ENCODE results near the gene LRRC36. TPM values are rescaled to one million over a fixed set of nuclear protein-coding genes. Genes with fewer than 3 reads are reported as not detected.

Gene LRRC36
- total RNA-seq, 6 experiments from 2014 or later, result not detected

DNA sequence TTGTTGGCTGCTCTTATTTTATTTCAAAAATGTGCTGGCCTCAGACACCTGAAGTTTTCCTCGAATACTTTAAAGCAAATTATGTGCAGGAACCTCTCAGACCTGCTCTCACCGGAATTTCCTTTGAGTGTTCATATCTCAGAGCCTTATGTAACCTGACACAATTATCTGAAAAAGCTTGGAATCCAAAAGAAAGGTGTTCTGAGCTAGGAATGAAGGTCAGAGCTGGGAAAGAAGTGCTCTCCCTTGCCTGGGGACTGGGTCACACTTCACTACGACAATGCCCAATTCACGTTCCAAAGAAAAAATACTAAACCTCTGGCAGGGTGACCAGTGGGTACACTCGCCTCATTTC lies 97.6 kb downstream of the LRRC36 start:
- H3K4me1 Mint-ChIP-seq (ENCODE audit: low read depth), result peaks cover 7% of the 10 kb centered on the region
- TF ChIP-seq, protein P1, sequence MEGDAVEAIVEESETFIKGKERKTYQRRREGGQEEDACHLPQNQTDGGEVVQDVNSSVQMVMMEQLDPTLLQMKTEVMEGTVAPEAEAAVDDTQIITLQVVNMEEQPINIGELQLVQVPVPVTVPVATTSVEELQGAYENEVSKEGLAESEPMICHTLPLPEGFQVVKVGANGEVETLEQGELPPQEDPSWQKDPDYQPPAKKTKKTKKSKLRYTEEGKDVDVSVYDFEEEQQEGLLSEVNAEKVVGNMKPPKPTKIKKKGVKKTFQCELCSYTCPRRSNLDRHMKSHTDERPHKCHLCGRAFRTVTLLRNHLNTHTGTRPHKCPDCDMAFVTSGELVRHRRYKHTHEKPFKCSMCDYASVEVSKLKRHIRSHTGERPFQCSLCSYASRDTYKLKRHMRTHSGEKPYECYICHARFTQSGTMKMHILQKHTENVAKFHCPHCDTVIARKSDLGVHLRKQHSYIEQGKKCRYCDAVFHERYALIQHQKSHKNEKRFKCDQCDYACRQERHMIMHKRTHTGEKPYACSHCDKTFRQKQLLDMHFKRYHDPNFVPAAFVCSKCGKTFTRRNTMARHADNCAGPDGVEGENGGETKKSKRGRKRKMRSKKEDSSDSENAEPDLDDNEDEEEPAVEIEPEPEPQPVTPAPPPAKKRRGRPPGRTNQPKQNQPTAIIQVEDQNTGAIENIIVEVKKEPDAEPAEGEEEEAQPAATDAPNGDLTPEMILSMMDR (IDR thresholded peaks at IDR 0.05), result no peak
- H3K27me3 Mint-ChIP-seq (ENCODE audit: insufficient read depth), result peaks cover 30% of the 10 kb centered on the region
- H3K4me3 Mint-ChIP-seq, result no peak overlapping the region
- no peaks in the 10 kb centered on the region for H3K36me3 Mint-ChIP-seq (ENCODE audit: low read depth)
- DNase-seq, result no peak
- H3K9me3 Mint-ChIP-seq, result no peaks in the 10 kb centered on the region
- no peak overlapping the region for H3K27ac Mint-ChIP-seq

DNA sequence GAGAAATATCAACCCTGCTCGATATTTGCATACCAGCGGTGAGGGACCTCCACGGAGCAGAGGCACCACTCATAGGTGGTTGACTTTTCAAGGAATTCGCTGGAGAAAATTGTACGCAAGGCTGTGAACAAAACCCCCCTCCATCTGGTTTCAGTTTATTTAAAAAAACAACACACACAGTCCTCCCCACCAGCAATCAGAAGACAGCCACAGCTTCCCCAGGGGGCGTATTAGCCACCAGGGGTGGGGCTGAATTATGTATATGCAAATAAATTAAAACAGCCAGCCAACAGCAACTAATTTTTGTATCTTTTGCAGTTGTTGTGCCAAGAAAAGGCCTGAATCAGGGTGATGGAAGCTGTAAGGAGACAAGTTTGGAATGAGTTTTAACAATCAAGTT lies 98.4 kb downstream of the LRRC36 start:
- Mint-ChIP-seq H3K4me3 (no peak overlapping the region), H3K4me1 (ENCODE audit: low read depth) (no peaks in the 10 kb centered on the region; the same call in 1 of the 2 replicates), H3K36me3 (ENCODE audit: low read depth) (no peaks in the 10 kb centered on the region), H3K27me3 (ENCODE audit: insufficient read depth) (peaks cover 34% of the 10 kb centered on the region), H3K9me3 (no peaks in the 10 kb centered on the region), H3K27ac (no peak overlapping the region)
- TF ChIP-seq, protein P1 (IDR thresholded peaks at IDR 0.05), result 0 out of 2 replicates have a peak, but pooled peaks have one; percentile 13
- DNase-seq, result no peak

DNA sequence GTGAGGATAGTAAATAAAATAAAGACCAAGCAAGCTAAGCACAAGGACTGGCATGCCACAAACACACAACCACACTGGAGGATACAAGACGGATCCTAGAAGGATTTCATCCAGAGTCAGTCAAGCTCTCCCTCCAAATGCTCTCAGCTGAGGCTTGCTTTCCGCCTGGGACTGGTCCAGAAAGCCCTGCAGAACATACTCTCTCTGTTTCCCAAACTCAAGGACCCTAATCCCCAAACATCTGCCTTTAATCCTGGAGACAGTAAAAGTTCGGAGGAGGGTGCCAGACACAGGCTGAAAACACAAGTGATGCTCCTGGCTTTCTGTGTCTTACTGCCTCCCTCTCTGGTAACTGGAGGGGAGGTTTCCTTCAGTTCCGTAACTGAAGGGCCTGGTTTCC lies 99.0 kb downstream of the LRRC36 start:
- Mint-ChIP-seq H3K9me3 (no peaks in the 10 kb centered on the region), H3K27ac (no peak overlapping the region), H3K27me3 (ENCODE audit: insufficient read depth) (peaks cover 38% of the 10 kb centered on the region), H3K4me3 (no peak overlapping the region), H3K4me1 (ENCODE audit: low read depth) (no peaks in the 10 kb centered on the region; the same call in 1 of the 2 replicates), H3K36me3 (ENCODE audit: low read depth) (no peaks in the 10 kb centered on the region)
- no peak for DNase-seq
- TF ChIP-seq, protein P1 (IDR thresholded peaks at IDR 0.05), result no peak

DNA sequence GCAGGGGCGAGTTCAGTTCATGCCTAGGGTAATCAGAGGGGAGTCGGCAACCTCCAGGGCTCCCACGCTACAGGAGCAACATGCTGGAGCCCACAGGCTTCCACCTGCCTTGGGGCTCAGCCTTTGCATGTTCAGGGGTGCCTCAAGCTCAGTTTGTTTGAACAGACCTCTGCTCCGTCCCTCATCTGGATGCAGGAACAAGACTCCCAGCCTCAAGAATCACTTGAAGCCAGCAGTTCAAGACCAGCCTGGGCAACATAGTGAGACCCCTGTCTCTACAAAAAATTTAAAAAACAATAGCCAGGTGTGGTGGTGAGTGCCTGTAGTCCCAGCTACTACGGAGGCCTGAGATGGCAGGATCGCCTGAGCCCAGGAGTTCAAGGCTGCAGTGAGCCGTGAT lies 99.4 kb downstream of the LRRC36 start:
- no peaks in the 10 kb centered on the region; the same call in 1 of the 2 replicates for H3K4me1 Mint-ChIP-seq (ENCODE audit: low read depth)
- peaks cover 37% of the 10 kb centered on the region for H3K27me3 Mint-ChIP-seq (ENCODE audit: insufficient read depth)

DNA sequence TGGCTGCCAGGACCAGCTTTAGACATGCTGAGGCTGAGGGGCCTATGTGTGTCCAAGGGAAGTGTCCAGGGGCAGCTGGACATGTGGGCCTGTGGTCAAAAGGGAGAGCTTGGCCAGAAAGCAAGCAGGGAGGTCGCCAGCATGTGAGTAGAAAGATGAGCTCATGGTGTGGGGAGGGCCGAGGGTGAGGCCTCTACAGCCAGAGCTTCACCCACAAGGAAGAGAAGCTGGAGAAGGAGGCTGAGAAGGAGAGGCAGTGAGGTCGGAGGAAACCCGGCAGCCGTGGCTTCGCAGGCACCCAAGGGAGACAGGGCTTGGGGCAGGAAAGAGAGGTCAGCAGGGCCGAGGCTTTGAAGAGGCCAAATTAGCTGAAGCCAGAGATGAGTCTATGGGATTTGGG lies 100.3 kb downstream of the LRRC36 start:
- Mint-ChIP-seq H3K27me3 (ENCODE audit: insufficient read depth) (peaks cover 38% of the 10 kb centered on the region), H3K4me3 (no peak overlapping the region), H3K9me3 (no peaks in the 10 kb centered on the region), H3K27ac (no peak overlapping the region), H3K36me3 (ENCODE audit: low read depth) (no peaks in the 10 kb centered on the region), H3K4me1 (ENCODE audit: low read depth) (no peaks in the 10 kb centered on the region; the same call in 1 of the 2 replicates)
- TF ChIP-seq, protein P1 (IDR thresholded peaks at IDR 0.05), result no peak
- no peak for DNase-seq

More for the DNA sequence above, 99.4 kb downstream of the LRRC36 start:
- TF ChIP-seq, protein P1 (IDR thresholded peaks at IDR 0.05), result no peak
- Mint-ChIP-seq H3K27ac (no peak overlapping the region), H3K4me3 (no peak overlapping the region), H3K9me3 (no peaks in the 10 kb centered on the region), H3K36me3 (ENCODE audit: low read depth) (no peaks in the 10 kb centered on the region)
- no peak for DNase-seq
